ENCODE data around the gene ATXN7L1.

- TF ChIP-seq ATF3 (CRISPR knock-in tag; IDR thresholded peaks at IDR 0.05) (no peak), HOXA5 (CRISPR knock-in tag; IDR thresholded peaks at IDR 0.05) (no peak), CBX5 (CRISPR knock-in tag; IDR thresholded peaks at IDR 0.05; ENCODE audit: borderline replicate concordance) (no peak), PATZ1 (CRISPR knock-in tag; IDR thresholded peaks at IDR 0.05) (no peak), CTCF (CRISPR knock-in tag; IDR thresholded peaks at IDR 0.05) (no peak), NCOA2 (CRISPR knock-in tag; IDR thresholded peaks at IDR 0.05) (no peak), ATF6 (CRISPR knock-in tag; conservative IDR thresholded peaks at IDR 0.05) (no peak), ZNF766 (CRISPR knock-in tag; IDR thresholded peaks at IDR 0.05; ENCODE audit: borderline replicate concordance) (no peak), MLX (CRISPR knock-in tag; IDR thresholded peaks at IDR 0.05) (no peak), MEIS2 (CRISPR knock-in tag; IDR thresholded peaks at IDR 0.05) (no peak), SAP130 (CRISPR knock-in tag; IDR thresholded peaks at IDR 0.05; ENCODE audit: low read depth) (no peak), ATF7 (IDR thresholded peaks at IDR 0.05) (no peak), ATF7 (CRISPR knock-in tag; IDR thresholded peaks at IDR 0.05) (no peak), ZNF274 (CRISPR knock-in tag; IDR thresholded peaks at IDR 0.05) (no peak), MNT (IDR thresholded peaks at IDR 0.05) (no peak)
These were observed 210.1 kb downstream of the ATXN7L1 start for GRCh38 chr7:105666324-105666723.
